Measurements from ENCODE around the gene SORCS2.
A peak's percentile ranks its signal among the peaks of the same experiment; 100 is the strongest.

Gene SORCS2

GRCh38 chr4:7581477-7581876 is 389.1 kb downstream of the SORCS2 start:
- no peak overlapping the region for H3K18ac ChIP-seq (ENCODE audit: low read depth in 1 of 2, low read length in 2 of 2)
- H3K79me1 ChIP-seq (replicated peaks; ENCODE audit: low read length, poor library complexity, severe bottlenecking): no peaks in the 10 kb centered on the region
- no peak overlapping the region for H2BK12ac ChIP-seq (ENCODE audit: low read length in 2 of 2)
- no peak overlapping the region for H3K4me3 ChIP-seq (ENCODE audit: insufficient read depth in 1 of 2, low read depth in 1 of 2, low read length in 2 of 2)
- H2BK120ac ChIP-seq (ENCODE audit: low read depth, low read length): no peak overlapping the region
- no peak overlapping the region for H2BK15ac ChIP-seq (ENCODE audit: low read depth, poor library complexity, severe bottlenecking)
- no peak overlapping the region for H3K14ac ChIP-seq (ENCODE audit: low read length in 2 of 2)
- H3K4ac ChIP-seq (ENCODE audit: low read depth in 1 of 2, low read length in 2 of 2): no peak overlapping the region
- no peak overlapping the region for H3K23ac ChIP-seq (ENCODE audit: low read length in 2 of 2)
- peaks cover 70% of the 10 kb centered on the region for H3K9me3 ChIP-seq (ENCODE audit: control insufficient read depth, low read length)
- H4K8ac ChIP-seq (ENCODE audit: low read length): no peak overlapping the region
- no peak overlapping the region for H2AFZ ChIP-seq (ENCODE audit: low read depth, low read length)
- no peaks in the 10 kb centered on the region for H3K36me3 ChIP-seq (ENCODE audit: control insufficient read depth in 1 of 2, insufficient read depth in 2 of 2, low read depth in 1 of 2, low read length in 2 of 2)
- no peak overlapping the region for H4K91ac ChIP-seq (ENCODE audit: low read length)
- WGBS: 39% methylated on average over 8 of the region's 8 CpGs
- no peak overlapping the region for H2AK5ac ChIP-seq (ENCODE audit: low read length, severe bottlenecking)
- H3K27me3 ChIP-seq (ENCODE audit: control insufficient read depth in 1 of 2, insufficient read depth in 1 of 2, low read length in 2 of 2): peaks cover 0 to 6% of the 10 kb centered on the region in 2 experiments
- H3K27ac ChIP-seq (ENCODE audit: low read length, poor library complexity, severe bottlenecking): no peak overlapping the region
- no peak overlapping the region for H2BK5ac ChIP-seq (ENCODE audit: low read depth, low read length, poor library complexity, severe bottlenecking)
- H3K4me2 ChIP-seq (ENCODE audit: low read length, poor library complexity, severe bottlenecking): no peak overlapping the region
- DNase-seq: peak; percentile 13
- H3K4me1 ChIP-seq (ENCODE audit: control insufficient read depth, insufficient read depth, low read depth, low read length): no peaks in the 10 kb centered on the region
- H3K9ac ChIP-seq (ENCODE audit: low read length): no peak overlapping the region

GRCh38 chr4:7582313-7583097 is 390.2 kb downstream of the SORCS2 start:
- H3K27me3 ChIP-seq (ENCODE audit: control insufficient read depth in 1 of 2, insufficient read depth in 1 of 2, low read length in 2 of 2): peaks cover 0 to 6% of the 10 kb centered on the region in 2 experiments
- H3K4me1 ChIP-seq (ENCODE audit: control insufficient read depth, insufficient read depth, low read depth, low read length): no peaks in the 10 kb centered on the region
- no peak overlapping the region for H3K27ac ChIP-seq (ENCODE audit: low read length, poor library complexity, severe bottlenecking)
- no peak overlapping the region for H2BK12ac ChIP-seq (ENCODE audit: low read length in 2 of 2)
- H3K4me2 ChIP-seq (ENCODE audit: low read length, poor library complexity, severe bottlenecking): no peak overlapping the region
- H4K91ac ChIP-seq (ENCODE audit: low read length): no peak overlapping the region
- no peak overlapping the region for H3K23ac ChIP-seq (ENCODE audit: low read length in 2 of 2)
- WGBS: 90% methylated on average over 15 of the region's 16 CpGs
- H2AFZ ChIP-seq (ENCODE audit: low read depth, low read length): no peak overlapping the region
- H2BK5ac ChIP-seq (ENCODE audit: low read depth, low read length, poor library complexity, severe bottlenecking): no peak overlapping the region
- no peaks in the 10 kb centered on the region for H3K79me1 ChIP-seq (replicated peaks; ENCODE audit: low read length, poor library complexity, severe bottlenecking)
- no peaks in the 10 kb centered on the region for H3K36me3 ChIP-seq (ENCODE audit: control insufficient read depth in 1 of 2, insufficient read depth in 2 of 2, low read depth in 1 of 2, low read length in 2 of 2)
- no peak overlapping the region for H3K14ac ChIP-seq (ENCODE audit: low read length in 2 of 2)
- H3K9me3 ChIP-seq (ENCODE audit: control insufficient read depth, low read length): peaks cover 67% of the 10 kb centered on the region
- H3K4ac ChIP-seq (ENCODE audit: low read depth in 1 of 2, low read length in 2 of 2): no peak overlapping the region
- no peak overlapping the region for H3K9ac ChIP-seq (ENCODE audit: low read length)
- no peak overlapping the region for H2BK120ac ChIP-seq (ENCODE audit: low read depth, low read length)
- H3K4me3 ChIP-seq (ENCODE audit: insufficient read depth in 1 of 2, low read depth in 1 of 2, low read length in 2 of 2): no peak overlapping the region
- H3K18ac ChIP-seq (ENCODE audit: low read depth in 1 of 2, low read length in 2 of 2): no peak overlapping the region
- H4K8ac ChIP-seq (ENCODE audit: low read length): no peak overlapping the region
- no peak overlapping the region for H2AK5ac ChIP-seq (ENCODE audit: low read length, severe bottlenecking)
- no peak overlapping the region for H2BK15ac ChIP-seq (ENCODE audit: low read depth, poor library complexity, severe bottlenecking)
- DNase-seq: no peak

GRCh38 chr4:7584098-7584497 is 391.8 kb downstream of the SORCS2 start:
- Histone ChIP-seq H2BK5ac (ENCODE audit: low read depth, low read length, poor library complexity, severe bottlenecking) (no peak overlapping the region), H2BK12ac (ENCODE audit: low read length in 2 of 2) (no peak overlapping the region), H3K4me2 (ENCODE audit: low read length, poor library complexity, severe bottlenecking) (no peak overlapping the region), H3K27ac (ENCODE audit: low read length, poor library complexity, severe bottlenecking) (no peak overlapping the region), H3K36me3 (ENCODE audit: control insufficient read depth in 1 of 2, insufficient read depth in 2 of 2, low read depth in 1 of 2, low read length in 2 of 2) (no peaks in the 10 kb centered on the region), H4K8ac (ENCODE audit: low read length) (no peak overlapping the region), H3K4me1 (ENCODE audit: control insufficient read depth, insufficient read depth, low read depth, low read length) (no peaks in the 10 kb centered on the region), H3K9ac (ENCODE audit: low read length) (no peak overlapping the region), H3K14ac (ENCODE audit: low read length in 2 of 2) (no peak overlapping the region), H3K9me3 (ENCODE audit: control insufficient read depth, low read length) (peaks cover 59% of the 10 kb centered on the region), H2AFZ (ENCODE audit: low read depth, low read length) (no peak overlapping the region), H3K18ac (ENCODE audit: low read depth in 1 of 2, low read length in 2 of 2) (no peak overlapping the region), H2AK5ac (ENCODE audit: low read length, severe bottlenecking) (no peak overlapping the region), H3K23ac (ENCODE audit: low read length in 2 of 2) (no peak overlapping the region), H2BK120ac (ENCODE audit: low read depth, low read length) (no peak overlapping the region), H3K4ac (ENCODE audit: low read depth in 1 of 2, low read length in 2 of 2) (no peak overlapping the region), H3K4me3 (ENCODE audit: insufficient read depth in 1 of 2, low read depth in 1 of 2, low read length in 2 of 2) (no peak overlapping the region), H3K79me1 (replicated peaks; ENCODE audit: low read length, poor library complexity, severe bottlenecking) (no peaks in the 10 kb centered on the region), H3K27me3 (ENCODE audit: control insufficient read depth in 1 of 2, insufficient read depth in 1 of 2, low read length in 2 of 2) (peaks cover 0 to 6% of the 10 kb centered on the region in 2 experiments), H2BK15ac (ENCODE audit: low read depth, poor library complexity, severe bottlenecking) (no peak overlapping the region), H4K91ac (ENCODE audit: low read length) (no peak overlapping the region)
- WGBS: 100% methylated on average over 1 of the region's 1 CpG
- no peak for DNase-seq

DNA sequence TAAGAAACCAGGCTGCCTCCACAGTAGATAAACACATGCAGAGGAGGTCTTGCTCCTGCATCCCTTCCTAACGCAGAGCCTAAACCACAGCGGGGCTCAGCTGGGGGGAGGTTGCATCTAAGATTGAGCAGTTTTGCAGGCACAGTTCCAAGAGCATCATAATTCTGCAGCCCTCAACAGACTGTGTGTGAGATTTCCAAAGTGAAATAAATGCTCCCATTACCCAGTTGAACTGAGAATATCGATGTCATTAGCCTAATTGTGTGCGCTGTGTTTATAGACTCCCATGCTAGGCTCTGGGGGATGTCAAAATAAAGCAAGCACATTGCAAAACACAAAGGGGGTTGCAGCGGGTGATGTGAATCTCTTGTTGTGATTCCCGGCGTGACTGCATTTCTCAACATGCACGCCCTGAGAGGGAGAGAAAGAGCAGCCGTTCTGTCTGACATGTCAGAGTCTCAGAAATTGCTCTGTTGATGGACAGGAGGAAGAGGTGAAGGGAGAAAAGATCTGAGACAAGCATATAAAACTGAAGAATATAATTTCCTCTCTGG is 392.3 kb downstream of the SORCS2 start:
- Histone ChIP-seq H2BK5ac (ENCODE audit: low read depth, low read length, poor library complexity, severe bottlenecking) (no peak overlapping the region), H3K4me3 (ENCODE audit: insufficient read depth in 1 of 2, low read depth in 1 of 2, low read length in 2 of 2) (no peak overlapping the region), H4K91ac (ENCODE audit: low read length) (no peak overlapping the region), H3K36me3 (ENCODE audit: control insufficient read depth in 1 of 2, insufficient read depth in 2 of 2, low read depth in 1 of 2, low read length in 2 of 2) (no peaks in the 10 kb centered on the region), H4K8ac (ENCODE audit: low read length) (no peak overlapping the region), H2BK120ac (ENCODE audit: low read depth, low read length) (no peak overlapping the region), H3K27ac (ENCODE audit: low read length, poor library complexity, severe bottlenecking) (no peak overlapping the region), H3K23ac (ENCODE audit: low read length in 2 of 2) (no peak overlapping the region), H3K4ac (ENCODE audit: low read depth in 1 of 2, low read length in 2 of 2) (no peak overlapping the region), H2BK12ac (ENCODE audit: low read length in 2 of 2) (no peak overlapping the region), H3K4me2 (ENCODE audit: low read length, poor library complexity, severe bottlenecking) (no peak overlapping the region), H3K4me1 (ENCODE audit: control insufficient read depth, insufficient read depth, low read depth, low read length) (no peaks in the 10 kb centered on the region), H3K79me1 (replicated peaks; ENCODE audit: low read length, poor library complexity, severe bottlenecking) (no peaks in the 10 kb centered on the region), H3K27me3 (ENCODE audit: control insufficient read depth in 1 of 2, insufficient read depth in 1 of 2, low read length in 2 of 2) (peaks cover 0 to 6% of the 10 kb centered on the region in 2 experiments), H2AFZ (ENCODE audit: low read depth, low read length) (no peak overlapping the region), H3K14ac (ENCODE audit: low read length in 2 of 2) (no peak overlapping the region), H3K18ac (ENCODE audit: low read depth in 1 of 2, low read length in 2 of 2) (no peak overlapping the region), H3K9me3 (ENCODE audit: control insufficient read depth, low read length) (peaks cover 53% of the 10 kb centered on the region), H2BK15ac (ENCODE audit: low read depth, poor library complexity, severe bottlenecking) (no peak overlapping the region), H2AK5ac (ENCODE audit: low read length, severe bottlenecking) (no peak overlapping the region), H3K9ac (ENCODE audit: low read length) (no peak overlapping the region)
- WGBS: 89% methylated on average over 9 of the region's 9 CpGs
- DNase-seq: no peak

Data from mesenchymal stem cell (in vitro differentiated cells and primary cell).